Neural crest cell (in vitro differentiated cells): Measurements from ENCODE around the gene NTM. TPM values are rescaled to one million over a fixed set of nuclear protein-coding genes. Genes with fewer than 3 reads are reported as not detected.

Experiments used
- DNase-seq: peaks from one replicate; pipeline ENCODE4 v3.0.0; 2021; ENCODE audit warnings: low read depth, mixed read lengths, low spot score
- H3K27ac Mint-ChIP-seq: one replicate; pipeline ENCODE4 v1.8.0; 2021; ENCODE audit warnings: mild to moderate bottlenecking, mixed read lengths; ENCODE audit not compliant: unreplicated experiment
- H3K27me3 Mint-ChIP-seq: 2 replicates; pipeline ENCODE4 v1.8.0; 2021; ENCODE audit warnings: low read depth, mild to moderate bottlenecking, mixed read lengths
- H3K36me3 Mint-ChIP-seq: 2 replicates; pipeline ENCODE4 v1.8.0; 2021; ENCODE audit warnings: low read depth, mild to moderate bottlenecking, mixed read lengths
- H3K4me1 Mint-ChIP-seq: 2 replicates; pipeline ENCODE4 v1.8.0; 2021; ENCODE audit warnings: mixed read lengths
- H3K4me3 Mint-ChIP-seq: one replicate; pipeline ENCODE4 v1.8.0; 2021; ENCODE audit warnings: mild to moderate bottlenecking, mixed read lengths
- H3K9me3 Mint-ChIP-seq: 2 replicates; pipeline ENCODE4 v1.8.0; 2021; ENCODE audit warnings: mixed read lengths
- CTCF ChIP-seq: fragments of 200-600 bp; sonication (generic); conservative IDR thresholded peaks from 2 replicates; pipeline ENCODE4 v1.5.0; 2021; ENCODE audit warnings: antibody characterized with exemption, mild to moderate bottlenecking
- total RNA-seq: library from RNA; stranded (reverse); gene quantifications from 2 replicates; pipeline ENCODE4 v1.2.1, GENCODE V29; 2021

NTM gene
- total RNA-seq, 1 donor from 2014 or later: 11.3 TPM

GRCh38 chr11:131664293-131664692 lies 293.9 kb downstream of the NTM start:
- Mint-ChIP-seq H3K4me3 (peak overlapping the region; percentile 43), H3K27me3 (no peaks in the 10 kb centered on the region), H3K36me3 (no peaks in the 10 kb centered on the region), H3K9me3 (no peaks in the 10 kb centered on the region), H3K4me1 (peaks cover 76% of the 10 kb centered on the region), H3K27ac (no peak overlapping the region)
- no peak for DNase-seq
- no peak for TF ChIP-seq CTCF

- Mint-ChIP-seq H3K4me3 (no peak overlapping the region), H3K27me3 (no peaks in the 10 kb centered on the region), H3K27ac (peak overlapping the region; percentile 35), H3K9me3 (no peaks in the 10 kb centered on the region), H3K36me3 (no peaks in the 10 kb centered on the region), H3K4me1 (peaks cover 75% of the 10 kb centered on the region)
- DNase-seq: no peak
- TF ChIP-seq CTCF: no peak
Measured at GRCh38 chr11:131664816-131665215, 294.4 kb downstream of the NTM start.

- Mint-ChIP-seq H3K27me3 (no peaks in the 10 kb centered on the region), H3K36me3 (no peaks in the 10 kb centered on the region), H3K9me3 (no peaks in the 10 kb centered on the region), H3K4me1 (peaks cover 73% of the 10 kb centered on the region), H3K4me3 (no peak overlapping the region), H3K27ac (no peak overlapping the region)
- no peak for DNase-seq
- TF ChIP-seq CTCF: no peak
Measured at GRCh38 chr11:131665344-131665968, 295.0 kb downstream of the NTM start.

- Mint-ChIP-seq H3K27ac (no peak overlapping the region), H3K27me3 (no peaks in the 10 kb centered on the region), H3K4me1 (peaks cover 71% of the 10 kb centered on the region), H3K9me3 (no peaks in the 10 kb centered on the region), H3K4me3 (peak overlapping the region; percentile 10), H3K36me3 (no peaks in the 10 kb centered on the region)
- no peak for DNase-seq
- TF ChIP-seq CTCF: no peak
Measured at GRCh38 chr11:131666006-131666405, 295.6 kb downstream of the NTM start.

GRCh38 chr11:131666617-131667016 lies 296.2 kb downstream of the NTM start:
- Mint-ChIP-seq H3K27ac (no peak overlapping the region), H3K36me3 (no peaks in the 10 kb centered on the region), H3K9me3 (no peaks in the 10 kb centered on the region), H3K4me3 (no peak overlapping the region), H3K4me1 (peaks cover 66% of the 10 kb centered on the region), H3K27me3 (no peaks in the 10 kb centered on the region)
- DNase-seq: no peak
- no peak for TF ChIP-seq CTCF
